SU-DHL-6 (cell line): ENCODE results near the gene MED6.

Experiments used
- H2AFZ ChIP-seq: fragments of 200-600 bp; sonication (generic); 2 replicates; pipeline ENCODE4 v1.6.1; 2014; ENCODE audit warnings: low read depth, mild to moderate bottlenecking, moderate library complexity, mixed read lengths, antibody characterized with exemption, low read length; ENCODE audit not compliant: severe bottlenecking
- H3F3A ChIP-seq: fragments of 200-600 bp; shearing (Covaris generic); 2 replicates; pipeline ENCODE4 v1.6.0; 2016; ENCODE audit warnings: antibody characterized with exemption, mild to moderate bottlenecking; ENCODE audit not compliant: insufficient read depth
- H3K27ac ChIP-seq: fragments of 200-600 bp; sonication (generic); 2 replicates; pipeline ENCODE4 v1.5.1; 2016; ENCODE audit warnings: low read depth, mild to moderate bottlenecking, low read length, moderate library complexity, mixed read lengths
- H3K27me3 ChIP-seq: fragments of 200-600 bp; sonication (generic), shearing (Covaris generic); 2 replicates; pipeline ENCODE4 v1.6.0; 2014; ENCODE audit warnings: mild to moderate bottlenecking, low read length
- H3K36me3 ChIP-seq: fragments of 200-600 bp; sonication (generic); 2 replicates; pipeline ENCODE4 v1.6.1; 2014; ENCODE audit warnings: mild to moderate bottlenecking, low read length, mixed read lengths
- H3K4me2 ChIP-seq: fragments of 300-600, 200-600 bp; shearing (Covaris generic), sonication (generic); 2 replicates; pipeline ENCODE4 v1.6.0; 2014; ENCODE audit warnings: low read length, low read depth, mild to moderate bottlenecking; ENCODE audit not compliant: poor library complexity, severe bottlenecking
- H3K4me3 ChIP-seq: fragments of 200-600 bp; sonication (generic); 2 replicates; pipeline ENCODE4 v1.5.1; 2014; ENCODE audit warnings: antibody characterized with exemption, low read length, mild to moderate bottlenecking, mixed read lengths; ENCODE audit not compliant: insufficient read depth, poor library complexity, severe bottlenecking
- H3K79me2 ChIP-seq: fragments of 200-600 bp; sonication (generic); 2 replicates; pipeline ENCODE4 v1.6.1; 2014; ENCODE audit warnings: mild to moderate bottlenecking, low read length, moderate library complexity; ENCODE audit not compliant: insufficient read depth
- H3K9ac ChIP-seq: fragments of 200-600 bp; sonication (generic); 2 replicates; pipeline ENCODE4 v1.7.0; 2014; ENCODE audit warnings: mild to moderate bottlenecking, low read length
- H3K9me2 ChIP-seq: fragments of 200-600 bp; sonication (generic); replicated peaks from 2 replicates; pipeline ENCODE4 v1.6.1; 2014; ENCODE audit warnings: low read length; ENCODE audit not compliant: insufficient read depth
- H3K9me3 ChIP-seq: fragments of 200-600 bp; sonication (generic); 2 replicates; pipeline ENCODE4 v1.6.1; 2014; ENCODE audit warnings: low read length, mixed read lengths; ENCODE audit not compliant: insufficient read depth
- H4K20me1 ChIP-seq: fragments of 200-600 bp; sonication (generic); 2 replicates; pipeline ENCODE4 v1.6.1; 2014; ENCODE audit warnings: low read depth, mild to moderate bottlenecking, antibody characterized with exemption, low read length, moderate library complexity, mixed read lengths
- EZH2phosphoT487 ChIP-seq: fragments of 200-600 bp; sonication (generic), shearing (Covaris generic); conservative IDR thresholded peaks from 2 replicates; pipeline ENCODE4 v1.6.1; 2018; ENCODE audit warnings: mild to moderate bottlenecking, antibody characterized with exemption, low read length, moderate library complexity, mixed read lengths
- TF ChIP-seq, protein P1 (sequence below): fragments of 200-600 bp; sonication (generic); IDR thresholded peaks from one replicate; pipeline ENCODE4 v1.5.1; 2017; ENCODE audit warnings: antibody characterized with exemption, mild to moderate bottlenecking, low read length, moderate library complexity; ENCODE audit not compliant: insufficient read depth, poor library complexity, severe bottlenecking

Gene MED6

DNA sequence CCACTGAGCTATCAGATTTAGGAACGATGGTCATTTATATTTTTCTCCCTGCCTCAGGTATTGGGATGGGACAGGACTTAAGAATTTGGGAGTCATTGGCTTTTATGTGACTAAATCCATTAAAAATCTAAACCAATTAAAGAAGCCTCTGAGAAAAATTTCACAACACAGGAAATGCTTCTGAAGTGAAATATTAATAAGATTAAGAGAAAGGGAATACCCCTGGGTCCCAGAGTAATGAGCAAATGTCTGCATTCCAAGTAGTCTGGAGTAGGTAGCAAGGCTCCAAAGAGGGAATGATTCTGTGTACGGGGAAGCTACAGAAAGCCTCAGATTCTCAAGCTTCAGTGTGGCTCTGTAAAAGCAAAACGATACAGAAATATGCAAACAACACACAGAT is 707 bp upstream of the MED6 start:
- Histone ChIP-seq H3K27ac (peak overlapping the region; percentile 52), H3K9ac (peak overlapping the region; percentile 69)

DNA sequence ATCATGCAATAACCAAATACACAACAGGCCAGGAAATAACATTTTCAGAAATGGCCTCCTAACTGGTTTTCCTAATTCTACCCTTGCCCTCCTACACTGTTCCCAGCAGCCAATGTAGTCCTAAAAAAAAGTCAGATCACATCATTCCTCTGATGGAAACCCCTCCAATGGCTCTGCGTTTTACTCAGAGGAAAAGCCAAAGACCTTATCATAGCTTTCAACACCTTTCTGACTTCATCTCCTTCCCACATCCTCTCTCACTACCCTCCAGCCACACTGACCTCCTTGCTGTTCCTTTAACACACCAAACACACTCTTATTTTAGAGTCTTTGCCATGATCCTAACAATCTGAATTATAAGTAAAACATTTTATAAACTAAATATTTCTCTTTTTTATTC is 1.1 kb downstream of the MED6 start:
- Histone ChIP-seq H3K4me2 (peak overlapping the region; percentile 100), H3K36me3 (peaks cover 4% of the 10 kb centered on the region; the same call in 1 of the 2 replicates), H3K27me3 (no peaks in the 10 kb centered on the region), H3F3A (peaks cover 27% of the 10 kb centered on the region), H2AFZ (no peak overlapping the region), H3K9me2 (no peaks in the 10 kb centered on the region), H4K20me1 (0 out of 2 replicates have a peak, but pooled peaks cover 9% of the 10 kb centered on the region), H3K27ac (no peak overlapping the region), H3K79me2 (peaks cover 54% of the 10 kb centered on the region), H3K9me3 (no peaks in the 10 kb centered on the region), H3K4me3 (peak overlapping the region; percentile 100), H3K9ac (peak overlapping the region; percentile 97; the same call in 1 of the 2 replicates)
- no peak for TF ChIP-seq EZH2phosphoT487
- TF ChIP-seq, protein P1, sequence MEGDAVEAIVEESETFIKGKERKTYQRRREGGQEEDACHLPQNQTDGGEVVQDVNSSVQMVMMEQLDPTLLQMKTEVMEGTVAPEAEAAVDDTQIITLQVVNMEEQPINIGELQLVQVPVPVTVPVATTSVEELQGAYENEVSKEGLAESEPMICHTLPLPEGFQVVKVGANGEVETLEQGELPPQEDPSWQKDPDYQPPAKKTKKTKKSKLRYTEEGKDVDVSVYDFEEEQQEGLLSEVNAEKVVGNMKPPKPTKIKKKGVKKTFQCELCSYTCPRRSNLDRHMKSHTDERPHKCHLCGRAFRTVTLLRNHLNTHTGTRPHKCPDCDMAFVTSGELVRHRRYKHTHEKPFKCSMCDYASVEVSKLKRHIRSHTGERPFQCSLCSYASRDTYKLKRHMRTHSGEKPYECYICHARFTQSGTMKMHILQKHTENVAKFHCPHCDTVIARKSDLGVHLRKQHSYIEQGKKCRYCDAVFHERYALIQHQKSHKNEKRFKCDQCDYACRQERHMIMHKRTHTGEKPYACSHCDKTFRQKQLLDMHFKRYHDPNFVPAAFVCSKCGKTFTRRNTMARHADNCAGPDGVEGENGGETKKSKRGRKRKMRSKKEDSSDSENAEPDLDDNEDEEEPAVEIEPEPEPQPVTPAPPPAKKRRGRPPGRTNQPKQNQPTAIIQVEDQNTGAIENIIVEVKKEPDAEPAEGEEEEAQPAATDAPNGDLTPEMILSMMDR, result no peak

More for the DNA sequence above, 707 bp upstream of the MED6 start:
- H3K36me3 ChIP-seq, result peaks cover 4% of the 10 kb centered on the region; the same call in 1 of the 2 replicates
- H4K20me1 ChIP-seq, result 0 out of 2 replicates have a peak, but pooled peaks cover 9% of the 10 kb centered on the region
- H2AFZ ChIP-seq, result no peak overlapping the region
- peak overlapping the region; percentile 99 for H3K4me2 ChIP-seq
- H3F3A ChIP-seq, result peaks cover 29% of the 10 kb centered on the region
- peaks cover 44% of the 10 kb centered on the region for H3K79me2 ChIP-seq
- TF ChIP-seq, protein P1, result no peak
- TF ChIP-seq EZH2phosphoT487, result no peak
- H3K4me3 ChIP-seq, result peak overlapping the region; percentile 63
- no peaks in the 10 kb centered on the region for H3K9me2 ChIP-seq
- H3K9me3 ChIP-seq, result no peaks in the 10 kb centered on the region
- H3K27me3 ChIP-seq, result no peaks in the 10 kb centered on the region

DNA sequence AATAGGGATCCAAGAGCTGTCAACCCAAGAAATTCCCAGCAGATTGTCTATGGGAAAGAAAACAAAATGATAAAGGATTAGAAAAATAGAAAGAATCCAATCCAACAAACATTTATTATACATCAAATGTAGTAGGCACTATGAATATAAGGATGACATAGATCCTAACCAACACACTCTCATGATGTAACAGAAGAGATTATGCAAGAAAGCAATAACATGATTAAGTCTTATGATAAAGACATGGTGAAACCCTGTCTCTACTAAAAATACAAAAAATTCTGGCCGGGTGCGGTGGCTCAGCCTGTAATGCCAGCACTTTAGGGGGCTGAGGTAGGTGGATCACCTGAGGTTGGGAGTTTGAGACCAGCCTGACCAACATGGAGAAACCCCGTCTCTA is 2.7 kb downstream of the MED6 start:
- no peak overlapping the region for H2AFZ ChIP-seq
- H3K79me2 ChIP-seq, result peaks cover 55% of the 10 kb centered on the region
- 0 out of 2 replicates have a peak, but pooled peaks cover 9% of the 10 kb centered on the region for H4K20me1 ChIP-seq
- TF ChIP-seq, protein P1, result no peak
- TF ChIP-seq EZH2phosphoT487, result no peak
- no peak overlapping the region for H3K4me3 ChIP-seq
- H3K36me3 ChIP-seq, result peaks cover 11% of the 10 kb centered on the region; the same call in 1 of the 2 replicates
- peaks cover 19% of the 10 kb centered on the region for H3F3A ChIP-seq
- no peaks in the 10 kb centered on the region for H3K9me3 ChIP-seq
- no peaks in the 10 kb centered on the region for H3K9me2 ChIP-seq
- H3K27ac ChIP-seq, result no peak overlapping the region
- H3K27me3 ChIP-seq, result no peaks in the 10 kb centered on the region
- no peak overlapping the region for H3K9ac ChIP-seq
- H3K4me2 ChIP-seq, result no peak overlapping the region
